AG04449 (cell line): Measurements from ENCODE around the gene ATG9B.
"Not testable (repeated sequence)": the region's sequence is repeated elsewhere in the genome, so short reads cannot be mapped to it uniquely, and the experiment has no call there.

Source experiments
- CTCF ChIA-PET: fragments of 350-600 bp; formaldehyde crosslinking; extraction: SDS; loops from one replicate; lab custom pipeline; 2021; ENCODE audit warnings: antibody characterized with exemption; lab: Yijun Ruan, JAX
- POLR2A ChIA-PET: fragments of 400-600, 350-600 bp; formaldehyde crosslinking; extraction: SDS; loops from one replicate; lab custom pipeline; 2020; ENCODE audit warnings: antibody characterized with exemption, inconsistent platforms; lab: Yijun Ruan, JAX
- DNase-seq: peaks from one replicate; pipeline ENCODE4 v3.0.0-alpha.2; 2010; ENCODE audit warnings: low read depth, low spot score
- H3K4me3 ChIP-seq: 2 replicates; pipeline ENCODE4 v1.5.1; 2011; ENCODE audit warnings: low read depth, mild to moderate bottlenecking, control low read depth, low read length
- TF ChIP-seq, protein P1 (sequence below): IDR thresholded peaks from one replicate; pipeline ENCODE4 v1.5.1; 2011; ENCODE audit warnings: mild to moderate bottlenecking, moderate library complexity, low read length, control low read depth, inconsistent platforms; ENCODE audit not compliant: insufficient read depth; ENCODE audit errors: missing control alignments

ATG9B gene

DNA sequence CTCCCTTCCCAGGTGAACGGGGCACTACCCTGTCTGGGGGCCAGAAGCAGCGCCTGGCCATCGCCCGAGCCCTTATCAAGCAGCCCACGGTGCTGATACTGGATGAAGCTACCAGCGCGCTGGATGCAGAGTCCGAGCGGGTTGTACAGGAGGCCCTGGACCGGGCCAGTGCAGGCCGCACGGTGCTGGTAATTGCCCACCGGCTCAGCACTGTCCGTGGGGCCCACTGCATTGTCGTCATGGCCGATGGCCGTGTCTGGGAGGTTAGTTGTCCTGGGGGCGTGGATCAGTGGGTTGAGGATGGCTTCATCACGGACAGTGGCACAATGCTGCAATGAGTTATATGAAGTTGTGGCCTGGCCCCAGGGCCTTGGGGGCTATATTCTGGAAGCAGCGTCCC is 19.7 kb upstream of the ATG9B start:
- TF ChIP-seq, protein P1, sequence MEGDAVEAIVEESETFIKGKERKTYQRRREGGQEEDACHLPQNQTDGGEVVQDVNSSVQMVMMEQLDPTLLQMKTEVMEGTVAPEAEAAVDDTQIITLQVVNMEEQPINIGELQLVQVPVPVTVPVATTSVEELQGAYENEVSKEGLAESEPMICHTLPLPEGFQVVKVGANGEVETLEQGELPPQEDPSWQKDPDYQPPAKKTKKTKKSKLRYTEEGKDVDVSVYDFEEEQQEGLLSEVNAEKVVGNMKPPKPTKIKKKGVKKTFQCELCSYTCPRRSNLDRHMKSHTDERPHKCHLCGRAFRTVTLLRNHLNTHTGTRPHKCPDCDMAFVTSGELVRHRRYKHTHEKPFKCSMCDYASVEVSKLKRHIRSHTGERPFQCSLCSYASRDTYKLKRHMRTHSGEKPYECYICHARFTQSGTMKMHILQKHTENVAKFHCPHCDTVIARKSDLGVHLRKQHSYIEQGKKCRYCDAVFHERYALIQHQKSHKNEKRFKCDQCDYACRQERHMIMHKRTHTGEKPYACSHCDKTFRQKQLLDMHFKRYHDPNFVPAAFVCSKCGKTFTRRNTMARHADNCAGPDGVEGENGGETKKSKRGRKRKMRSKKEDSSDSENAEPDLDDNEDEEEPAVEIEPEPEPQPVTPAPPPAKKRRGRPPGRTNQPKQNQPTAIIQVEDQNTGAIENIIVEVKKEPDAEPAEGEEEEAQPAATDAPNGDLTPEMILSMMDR = no peak
- CTCF ChIA-PET = no interaction called here
- POLR2A ChIA-PET = no interaction called here
- no peak for DNase-seq
- no peak overlapping the region for H3K4me3 ChIP-seq

- POLR2A ChIA-PET, H3K4me3 ChIP-seq, CTCF ChIA-PET: not testable (repeated sequence)
Observed at GRCh38 chr7:151043449-151043848, 19.2 kb upstream of the ATG9B start.

DNA sequence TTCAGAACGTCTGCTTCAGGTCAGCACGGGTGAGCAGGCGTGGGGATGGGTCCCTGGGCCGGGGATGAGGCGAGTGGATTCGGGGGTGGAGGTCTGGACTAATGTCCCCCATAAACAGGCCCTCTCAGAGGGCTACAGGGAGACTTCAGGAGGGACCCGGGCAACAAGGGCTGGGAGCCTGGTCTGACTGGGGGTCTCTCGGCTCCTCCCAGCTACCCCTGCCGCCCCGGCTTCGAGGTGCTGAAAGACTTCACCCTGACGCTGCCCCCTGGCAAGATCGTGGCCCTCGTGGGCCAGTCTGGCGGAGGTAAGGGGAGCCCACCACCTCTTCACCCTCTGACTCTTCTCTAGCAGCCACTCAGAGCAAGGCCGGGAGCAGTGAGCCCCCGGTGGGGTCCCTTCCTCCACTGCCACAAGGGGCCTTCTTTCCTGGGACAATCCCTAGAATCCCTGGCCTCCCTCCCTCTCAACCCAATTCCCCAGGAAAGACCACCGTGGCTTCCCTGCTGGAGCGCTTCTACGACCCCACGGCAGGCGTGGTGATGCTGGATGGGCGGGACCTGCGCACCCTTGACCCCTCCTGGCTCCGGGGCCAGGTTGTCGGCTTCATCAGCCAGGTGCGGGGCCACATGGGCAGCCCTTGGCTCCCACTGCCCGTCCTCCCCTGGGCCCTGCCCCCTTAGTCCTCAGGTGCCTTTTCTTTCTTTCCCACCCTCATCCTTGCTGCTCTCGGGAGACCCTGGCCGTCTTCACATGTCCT is 16.5 kb upstream of the ATG9B start:
- ChIA-PET CTCF (interaction anchor here (2.1 kb wide), 1 partner anchor 22 kb away, joined by 7 read pairs; no protein-coding TSS in a partner anchor), POLR2A (no interaction called here)
- DNase-seq = no peak
- TF ChIP-seq, protein P1 = no peak
- H3K4me3 ChIP-seq = no peak overlapping the region

More at GRCh38 chr7:151043449-151043848, 19.2 kb upstream of the ATG9B start:
- not testable (repeated sequence) for DNase-seq

GRCh38 chr7:151039850-151040548 is 15.7 kb upstream of the ATG9B start:
- CTCF ChIA-PET = interaction anchor here (1.0 to 2.6 kb wide), 5 partner anchors 19 to 73 kb away, joined by 3 to 15 read pairs (median 5); partner anchors contain the start of gene SLC4A2
- DNase-seq = no peak
- TF ChIP-seq, protein P1 = no peak
- H3K4me3 ChIP-seq = no peak overlapping the region
- POLR2A ChIA-PET = interaction anchor here (1.0 to 1.2 kb wide), 4 partner anchors 11 to 79 kb away, joined by 3 to 13 read pairs (median 6); partner anchors contain the start of gene ABCB8

DNA sequence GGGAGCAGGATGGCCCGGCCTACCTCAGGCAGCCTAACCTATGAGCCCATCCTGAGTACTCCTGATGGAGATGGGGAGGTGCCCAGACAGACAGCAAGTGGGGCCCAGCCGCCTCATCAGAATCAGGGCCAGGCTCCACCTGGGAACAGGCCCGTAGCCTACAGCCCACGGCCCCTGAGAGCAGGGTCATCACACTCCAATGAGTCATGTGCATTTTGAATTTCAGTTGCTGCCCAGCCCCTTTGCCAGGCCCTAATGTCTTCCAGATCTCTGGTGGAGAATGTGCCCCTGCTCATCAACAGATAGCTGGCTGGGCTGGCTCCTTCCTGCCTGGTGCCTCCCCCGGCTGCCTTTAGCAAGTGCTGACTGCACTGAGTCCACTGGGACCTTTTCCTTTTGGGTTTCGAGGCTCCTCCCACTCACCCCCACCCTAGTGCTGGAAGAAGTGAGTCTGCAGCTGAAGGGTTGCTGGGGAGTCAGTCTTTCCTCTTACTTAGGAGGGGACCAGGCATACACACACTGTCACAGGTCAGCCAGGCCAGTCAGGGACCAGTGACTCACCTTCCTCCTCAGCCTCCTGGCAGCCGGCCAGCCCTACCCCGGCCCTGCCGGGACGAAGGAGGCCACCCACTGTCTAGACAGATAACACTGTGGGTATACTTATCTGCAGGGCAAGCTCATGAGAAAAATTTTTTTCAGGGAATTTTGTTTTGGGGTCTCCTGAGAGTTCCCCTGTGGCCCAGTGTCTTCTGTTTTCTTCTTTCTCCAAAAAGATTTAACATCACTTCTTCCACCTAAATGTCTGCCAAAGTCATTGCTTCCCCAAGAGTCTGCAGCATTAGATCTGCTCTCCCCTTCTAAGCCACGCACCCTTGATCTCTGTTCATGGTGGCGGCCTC is 14.9 kb upstream of the ATG9B start:
- no peak overlapping the region for H3K4me3 ChIP-seq
- TF ChIP-seq, protein P1 = no peak
- no peak for DNase-seq
- ChIA-PET POLR2A (interaction anchor here (0.8 to 1.4 kb wide), 6 partner anchors 11 to 1892 kb away, joined by 3 to 13 read pairs (median 4); partner anchors contain the start of genes ABCB8 and ZNF398), CTCF (interaction anchor here (0.8 to 2.6 kb wide), 8 partner anchors 11 to 76 kb away, joined by 3 to 15 read pairs (median 4); partner anchors contain the start of genes ABCB8 and SLC4A2)

DNA sequence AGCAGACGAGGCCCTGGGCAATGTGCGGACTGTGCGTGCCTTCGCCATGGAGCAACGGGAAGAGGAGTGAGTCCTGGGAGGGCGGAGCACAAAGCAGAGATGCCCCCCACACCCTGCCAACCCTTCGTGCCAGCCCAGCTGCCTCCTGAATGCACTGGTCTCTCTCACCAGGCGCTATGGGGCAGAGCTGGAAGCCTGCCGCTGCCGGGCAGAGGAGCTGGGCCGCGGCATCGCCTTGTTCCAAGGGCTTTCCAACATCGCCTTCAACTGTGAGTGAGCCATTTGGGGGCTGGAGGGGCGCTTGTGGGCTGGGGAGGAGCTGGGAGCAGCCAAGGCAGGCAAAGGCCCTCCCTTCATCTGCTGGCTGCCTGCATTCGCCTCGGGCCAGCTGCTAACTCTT is 11.6 kb upstream of the ATG9B start:
- no peak overlapping the region for H3K4me3 ChIP-seq
- DNase-seq = no peak
- TF ChIP-seq, protein P1 = no peak
- CTCF ChIA-PET = interaction anchor here (1.2 to 2.1 kb wide), 3 partner anchors 18 to 75 kb away, joined by 4 to 7 read pairs (median 5); no protein-coding TSS in a partner anchor
- POLR2A ChIA-PET = interaction anchor here (0.5 kb wide), 1 partner anchor 66 kb away, joined by 7 read pairs; no protein-coding TSS in a partner anchor
